Fibroblast of the aortic adventitia (primary cell): Measurements from ENCODE around the gene AATK. TPM values are rescaled to one million over a fixed set of nuclear protein-coding genes. Genes with fewer than 3 reads are reported as not detected.

Experiments
- DNase-seq: peaks from one replicate; pipeline ENCODE4 v3.0.0-alpha.2; 2010; ENCODE audit warnings: low read depth
- H3K4me3 ChIP-seq: 2 replicates; pipeline ENCODE4 v1.5.1; 2011; ENCODE audit warnings: low read depth, mild to moderate bottlenecking, control low read depth, low read length, moderate library complexity
- total RNA-seq: library from RNA; depleted of rRNA; stranded (reverse); fragments of >200 nt; gene quantifications from 2 replicates; pipeline ENCODE4 v1.2.3, GENCODE V29; 2012; ENCODE audit warnings: low replicate concordance
- TF ChIP-seq, protein P1 (sequence below): IDR thresholded peaks from 2 replicates; pipeline ENCODE4 v1.5.1; 2011; ENCODE audit warnings: mild to moderate bottlenecking, low read length, control low read depth, inconsistent platforms; ENCODE audit not compliant: insufficient read depth

AATK gene
- total RNA-seq, 1 donor = 0.18 TPM

DNA sequence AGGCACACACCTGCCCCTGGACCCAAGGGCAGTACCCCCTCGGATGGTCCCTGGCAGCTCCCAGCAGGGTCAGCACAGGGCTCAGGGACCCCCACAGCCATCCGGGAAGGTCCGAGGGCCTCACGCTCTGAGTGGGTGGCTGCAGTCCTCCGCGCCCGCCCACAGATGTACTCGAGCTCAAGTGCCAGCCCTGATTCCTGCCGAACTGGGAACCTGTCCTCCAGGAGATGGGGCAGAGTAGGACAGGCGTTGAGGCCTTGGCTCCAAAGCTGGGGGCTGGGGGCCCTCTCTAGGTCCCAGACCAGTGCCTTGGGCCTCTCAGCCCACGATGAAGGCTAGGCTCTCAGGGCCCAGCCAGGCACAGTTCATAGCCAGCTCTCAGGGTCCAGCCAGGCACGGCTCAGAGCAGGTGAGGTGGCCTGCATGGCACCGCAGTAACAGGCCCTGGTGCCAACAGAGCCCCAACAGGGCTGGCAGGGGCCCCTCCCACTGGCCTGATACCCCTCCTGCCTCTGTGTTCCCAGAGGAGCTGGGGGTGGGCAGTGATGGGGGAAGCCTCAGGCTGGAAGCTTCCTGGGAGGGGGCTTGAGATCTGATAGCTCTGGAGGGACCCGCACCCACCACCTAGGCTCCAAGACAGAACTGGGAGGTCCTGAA lies 36.2 kb downstream of the AATK start:
- TF ChIP-seq, protein P1, sequence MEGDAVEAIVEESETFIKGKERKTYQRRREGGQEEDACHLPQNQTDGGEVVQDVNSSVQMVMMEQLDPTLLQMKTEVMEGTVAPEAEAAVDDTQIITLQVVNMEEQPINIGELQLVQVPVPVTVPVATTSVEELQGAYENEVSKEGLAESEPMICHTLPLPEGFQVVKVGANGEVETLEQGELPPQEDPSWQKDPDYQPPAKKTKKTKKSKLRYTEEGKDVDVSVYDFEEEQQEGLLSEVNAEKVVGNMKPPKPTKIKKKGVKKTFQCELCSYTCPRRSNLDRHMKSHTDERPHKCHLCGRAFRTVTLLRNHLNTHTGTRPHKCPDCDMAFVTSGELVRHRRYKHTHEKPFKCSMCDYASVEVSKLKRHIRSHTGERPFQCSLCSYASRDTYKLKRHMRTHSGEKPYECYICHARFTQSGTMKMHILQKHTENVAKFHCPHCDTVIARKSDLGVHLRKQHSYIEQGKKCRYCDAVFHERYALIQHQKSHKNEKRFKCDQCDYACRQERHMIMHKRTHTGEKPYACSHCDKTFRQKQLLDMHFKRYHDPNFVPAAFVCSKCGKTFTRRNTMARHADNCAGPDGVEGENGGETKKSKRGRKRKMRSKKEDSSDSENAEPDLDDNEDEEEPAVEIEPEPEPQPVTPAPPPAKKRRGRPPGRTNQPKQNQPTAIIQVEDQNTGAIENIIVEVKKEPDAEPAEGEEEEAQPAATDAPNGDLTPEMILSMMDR = no peak
- DNase-seq = no peak
- H3K4me3 ChIP-seq = no peak overlapping the region

DNA sequence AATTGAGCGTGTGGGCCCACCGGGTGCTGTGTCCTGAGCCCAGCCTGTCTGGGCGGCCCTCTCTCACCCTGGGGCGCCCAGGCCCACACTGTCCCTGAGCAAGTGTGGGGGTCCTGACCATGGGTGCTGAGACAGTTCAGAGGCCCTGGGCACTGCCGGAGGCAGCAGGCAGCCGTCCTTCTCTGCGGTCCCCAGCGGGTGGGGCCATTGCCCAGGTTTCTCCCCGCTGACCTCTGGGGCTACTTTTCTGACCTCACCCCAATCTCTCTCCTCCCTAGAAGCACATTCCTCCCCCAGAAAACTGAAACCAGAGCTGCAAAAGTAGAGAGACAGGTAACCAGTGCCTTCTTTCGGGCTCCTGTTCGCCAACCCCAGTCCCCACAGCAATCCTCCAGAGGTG lies 36.7 kb downstream of the AATK start:
- no peak for DNase-seq
- H3K4me3 ChIP-seq = no peak overlapping the region
- TF ChIP-seq, protein P1 = no peak

DNA sequence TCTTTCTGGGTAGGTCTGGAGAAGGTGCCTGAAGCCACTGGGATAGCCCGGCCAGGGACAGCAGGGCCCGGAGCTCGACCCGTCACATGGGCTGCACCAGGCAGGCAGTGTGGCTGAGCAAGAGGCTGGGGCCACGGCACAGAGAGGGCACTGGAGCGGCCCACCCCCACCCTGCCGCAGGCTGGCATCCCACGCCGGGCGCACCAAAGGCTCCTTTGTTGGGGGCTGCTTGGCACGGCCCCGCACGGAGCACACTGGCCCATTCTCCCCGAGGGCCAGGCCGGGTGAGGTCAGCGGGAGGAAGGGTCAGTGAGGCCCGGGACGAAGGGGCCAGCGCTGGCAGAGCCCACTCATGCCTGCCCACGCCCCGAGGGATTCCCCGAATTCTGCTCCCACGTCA lies 37.2 kb downstream of the AATK start:
- no peak overlapping the region for H3K4me3 ChIP-seq
- no peak for DNase-seq
- TF ChIP-seq, protein P1 = no peak

DNA sequence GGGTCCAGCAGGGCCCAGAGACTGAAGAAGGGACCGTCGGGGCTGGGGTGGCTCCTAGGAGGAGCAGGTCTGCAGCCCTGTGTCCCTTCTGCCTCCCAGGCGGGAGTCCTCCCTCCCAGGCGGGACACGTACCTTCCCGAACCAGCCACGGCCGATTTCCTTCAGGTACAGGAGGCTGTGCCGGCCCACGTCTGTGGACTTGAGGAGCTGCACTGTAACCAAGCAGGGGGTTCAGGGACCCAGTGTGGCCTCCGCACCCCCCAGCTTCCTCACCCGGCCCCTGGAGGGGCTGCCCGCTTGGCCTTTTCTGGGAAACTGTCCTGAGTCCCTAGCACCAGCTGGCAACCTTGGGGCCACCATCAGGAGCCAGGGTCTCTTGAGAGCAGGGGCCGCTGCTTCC lies 37.7 kb downstream of the AATK start:
- DNase-seq = no peak
- TF ChIP-seq, protein P1 = no peak
- H3K4me3 ChIP-seq = no peak overlapping the region

DNA sequence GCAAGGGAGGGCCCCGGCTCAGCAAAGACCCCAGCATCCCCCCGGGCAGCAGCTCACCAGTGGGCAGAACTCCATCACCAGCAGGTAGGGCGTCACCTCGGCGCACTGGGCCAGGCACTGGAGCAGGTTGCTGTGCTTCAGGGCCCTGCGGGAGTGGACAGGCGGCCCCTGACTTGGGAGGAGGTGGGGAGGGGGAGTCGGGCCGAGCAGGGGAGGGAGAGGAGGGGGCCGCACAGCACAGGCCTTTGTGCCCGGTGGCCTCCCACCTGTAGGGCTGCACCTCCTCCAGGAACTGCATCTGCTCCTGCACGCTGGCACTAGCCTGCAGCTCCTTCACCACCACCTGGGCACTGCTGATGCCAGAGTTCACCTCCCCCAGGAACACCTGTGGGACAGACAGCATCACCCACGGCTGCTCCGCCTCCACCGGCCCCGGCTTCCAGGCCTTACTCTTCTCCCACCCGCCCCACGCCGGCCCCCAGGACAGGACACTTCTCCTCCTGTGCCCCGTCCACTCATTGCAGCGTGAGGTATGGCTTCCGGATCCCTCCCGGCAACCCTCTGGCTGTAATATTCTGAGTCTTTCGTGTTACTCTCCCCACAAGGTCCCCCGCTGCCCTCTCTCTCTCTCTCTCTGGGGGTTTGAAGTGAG lies 38.4 kb downstream of the AATK start:
- TF ChIP-seq, protein P1 = no peak
- DNase-seq = no peak
- H3K4me3 ChIP-seq = no peak overlapping the region

DNA sequence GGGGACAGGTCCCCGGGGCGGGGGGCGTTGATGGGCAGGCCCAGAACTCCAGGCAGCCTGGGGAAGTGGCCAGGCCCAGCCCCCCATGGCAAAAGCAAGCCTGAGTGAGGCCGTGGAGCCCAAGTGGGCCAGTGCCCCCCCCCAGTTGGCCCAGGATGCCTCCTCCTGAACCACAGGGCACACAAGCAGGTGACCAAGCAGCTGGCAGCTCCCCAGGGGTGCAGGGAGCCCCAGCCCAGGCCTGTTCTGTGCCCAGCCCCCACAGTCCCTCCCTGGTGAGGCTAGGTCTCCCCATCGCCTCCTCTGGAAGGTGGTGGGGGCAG lies 38.9 kb downstream of the AATK start:
- DNase-seq = no peak
- TF ChIP-seq, protein P1 = no peak
- no peak overlapping the region for H3K4me3 ChIP-seq
